ENCODE data around the gene SIGLEC11. TPM values are rescaled to one million over a fixed set of nuclear protein-coding genes. Genes with fewer than 3 reads are reported as not detected.
"Not testable (repeated sequence)": the region's sequence is repeated elsewhere in the genome, so short reads cannot be mapped to it uniquely, and the experiment has no call there.

Gene SIGLEC11
- total RNA-seq, 1 experiment from 2014 or later, result not detected

GRCh38 chr19:49927526-49928264, 33.3 kb downstream of the SIGLEC11 start:
- no peak for DNase-seq (ENCODE audit: low spot score)

DNA sequence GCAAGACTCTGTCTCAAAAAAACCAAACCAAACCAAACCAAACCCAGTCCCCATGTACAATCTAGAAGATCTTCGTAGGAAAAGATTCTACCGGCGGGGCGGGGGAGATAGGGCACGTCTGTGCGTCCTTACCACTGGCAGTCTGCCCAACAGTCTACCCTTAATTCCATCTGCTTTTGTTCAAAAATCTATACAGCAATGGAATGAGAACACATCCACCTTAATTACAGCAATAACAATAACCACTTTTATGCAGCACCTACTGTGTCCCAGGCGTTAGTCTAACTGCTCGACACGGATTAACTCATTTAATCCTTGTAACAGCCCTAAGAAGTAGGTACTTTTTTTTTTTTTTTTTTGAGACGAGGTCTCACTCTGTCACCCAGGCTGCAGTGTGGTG, 34.5 kb downstream of the SIGLEC11 start:
- DNase-seq (ENCODE audit: low spot score), result no peak

DNA sequence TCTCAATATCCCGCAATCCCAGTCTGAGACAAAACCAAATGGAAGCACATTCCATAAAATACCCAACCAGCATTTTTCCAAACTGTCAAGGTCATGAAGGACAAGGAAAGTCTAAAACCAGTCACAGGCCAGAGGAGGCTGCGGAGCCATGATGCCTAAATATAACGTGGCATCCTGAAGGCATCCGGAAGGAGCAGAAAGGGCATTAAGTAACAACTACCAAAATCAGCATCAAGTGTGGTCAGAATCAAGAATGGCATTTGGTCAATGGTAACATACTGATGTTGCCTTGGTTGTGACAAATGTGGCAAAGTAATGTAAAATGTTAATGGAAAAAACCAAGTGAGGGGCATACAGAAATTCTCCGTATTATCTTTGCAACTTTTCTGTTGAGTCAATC, 35.5 kb downstream of the SIGLEC11 start:
- DNase-seq (ENCODE audit: low spot score), result no peak

- not testable (repeated sequence) for DNase-seq (ENCODE audit: low spot score)
Measured at GRCh38 chr19:49924881-49925210, 36.1 kb downstream of the SIGLEC11 start.

DNA sequence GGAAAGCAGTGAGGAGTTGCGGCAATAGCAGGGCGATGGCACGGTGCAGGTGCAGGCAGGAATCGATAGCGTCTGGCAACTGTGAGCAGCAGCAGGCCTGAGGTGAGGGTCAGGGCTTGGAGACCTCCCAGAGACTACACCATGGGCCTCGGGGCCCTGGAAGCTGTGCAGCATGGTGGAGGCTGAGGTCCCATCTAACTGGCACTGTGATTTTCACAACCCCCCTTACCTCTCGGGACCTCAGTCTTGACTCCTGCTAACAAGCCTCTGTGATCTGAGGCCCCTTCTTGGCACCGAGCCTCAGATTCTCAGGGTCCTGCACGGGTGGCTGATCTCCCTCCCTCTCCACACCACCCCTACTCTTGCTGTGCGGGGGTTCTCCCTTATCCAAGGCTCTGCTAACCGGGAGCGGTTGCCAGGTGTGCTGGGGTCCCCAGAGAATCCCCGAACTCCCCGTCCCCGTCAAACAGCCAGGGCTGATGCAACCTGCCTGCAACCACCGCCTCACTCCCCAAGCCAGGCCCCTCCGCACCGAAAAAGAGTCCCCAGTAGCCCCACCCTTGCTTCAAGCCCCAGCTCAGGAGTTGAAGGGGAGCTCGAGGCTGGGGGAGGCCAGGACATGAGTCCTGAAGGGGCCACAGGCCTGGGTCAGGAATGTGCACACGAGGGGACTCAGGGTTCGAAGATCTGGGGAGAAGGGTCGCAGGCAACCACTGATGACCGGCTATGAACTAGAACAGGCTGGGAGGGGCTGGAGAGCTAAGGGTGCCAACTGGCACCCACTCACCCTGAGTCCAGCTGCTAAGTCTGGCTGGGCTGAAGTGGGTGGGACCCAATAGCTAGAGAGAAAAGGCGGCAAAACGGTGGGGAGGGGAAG, 36.7 kb downstream of the SIGLEC11 start:
- DNase-seq (ENCODE audit: low spot score), result no peak

DNA sequence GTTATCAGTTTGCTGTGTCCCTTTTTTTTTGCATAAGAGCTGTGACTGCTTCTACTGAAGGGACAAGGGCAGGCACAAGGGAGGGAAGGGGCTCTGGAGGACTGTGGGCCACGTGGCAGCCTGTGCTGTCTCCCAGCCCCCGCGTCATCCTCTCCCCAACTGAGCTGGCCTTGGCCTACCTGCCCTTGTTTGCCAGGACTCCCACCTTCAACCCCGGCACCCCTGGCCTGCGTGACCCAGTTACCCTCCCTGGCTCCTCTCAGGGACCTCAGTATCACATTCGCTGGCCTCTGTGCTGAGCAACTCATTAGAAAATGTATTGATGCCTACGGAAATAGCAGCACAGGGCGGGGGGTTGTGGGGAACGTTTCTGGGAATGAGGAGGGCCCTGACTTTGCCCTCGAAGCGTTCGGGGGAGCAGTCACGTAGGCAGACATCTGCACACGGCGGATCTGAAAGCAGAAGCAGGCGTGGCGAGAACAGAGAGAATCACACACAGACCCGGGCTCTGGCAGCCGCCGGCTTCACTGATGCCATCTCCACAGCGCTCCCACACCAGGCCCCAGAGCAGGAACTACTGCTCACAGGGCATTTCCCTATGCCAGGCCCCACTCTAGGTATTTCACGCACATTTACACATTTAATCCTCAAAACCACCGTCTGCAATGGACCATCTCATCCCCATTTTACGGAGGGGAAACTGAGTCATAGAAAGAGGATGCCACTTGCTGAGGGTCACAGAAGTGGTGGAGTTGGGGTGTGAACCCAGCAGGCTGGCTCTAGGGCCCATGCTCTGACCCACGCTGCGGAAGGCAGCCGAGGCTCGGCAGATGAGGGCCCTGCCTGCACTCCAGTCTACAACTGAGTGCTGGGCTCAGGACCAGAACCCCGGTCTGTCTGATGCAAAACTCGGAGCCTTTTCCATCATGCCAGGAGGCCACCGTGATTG, 37.6 kb downstream of the SIGLEC11 start:
- DNase-seq (ENCODE audit: low spot score), result no peak

- peak; percentile 45 for DNase-seq (ENCODE audit: low spot score)
Measured at GRCh38 chr19:49921871-49922795, 38.8 kb downstream of the SIGLEC11 start.

- DNase-seq (ENCODE audit: low spot score), result no peak
Measured at GRCh38 chr19:49920624-49921363, 40.2 kb downstream of the SIGLEC11 start.

DNA sequence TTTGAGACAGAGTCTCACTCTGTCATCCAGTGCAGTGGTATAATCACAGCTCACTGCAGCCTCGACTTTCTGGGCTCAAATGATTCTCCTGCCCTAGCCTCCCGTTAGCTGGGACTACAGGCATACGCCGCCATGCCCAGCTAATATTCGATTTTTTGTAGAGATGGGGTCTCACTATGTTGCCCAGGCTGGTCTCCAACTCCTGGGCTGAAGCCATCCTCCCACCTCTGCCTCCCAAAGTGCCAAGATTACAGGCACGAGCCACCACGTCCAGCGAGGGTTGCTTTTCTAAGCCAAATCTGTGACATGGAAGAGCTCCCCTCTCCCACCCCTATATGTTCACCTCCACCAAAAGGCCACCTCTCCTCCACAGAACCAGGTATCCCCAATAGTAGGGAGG, 42.9 kb downstream of the SIGLEC11 start:
- no peak for DNase-seq (ENCODE audit: low spot score)

- no peak for DNase-seq (ENCODE audit: low spot score)
Measured at GRCh38 chr19:49916839-49917733, 43.9 kb downstream of the SIGLEC11 start.

GRCh38 chr19:49915271-49915670, 45.7 kb downstream of the SIGLEC11 start:
- DNase-seq (ENCODE audit: low spot score), result no peak

DNA sequence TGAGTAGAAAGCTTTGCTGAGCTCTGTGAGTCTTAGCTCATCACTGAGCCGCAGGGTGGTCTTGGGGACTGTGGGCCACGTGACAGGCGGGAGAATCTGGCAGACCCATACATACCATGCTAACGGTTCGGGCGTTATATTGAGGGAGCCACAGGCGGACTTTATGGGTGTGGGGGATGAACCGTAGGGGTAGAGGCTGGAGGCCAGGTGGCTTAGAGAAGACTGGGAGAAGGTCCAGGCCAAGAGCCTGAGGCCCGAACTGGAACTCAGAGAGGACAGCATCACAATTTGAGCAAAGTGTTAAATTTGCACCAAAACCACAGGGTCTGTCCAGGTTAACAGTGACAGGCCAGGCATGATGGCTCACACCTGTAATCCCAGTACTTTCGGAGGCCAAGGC, 47.3 kb downstream of the SIGLEC11 start:
- no peak for DNase-seq (ENCODE audit: low spot score)

- no peak for DNase-seq (ENCODE audit: low spot score)
Measured at GRCh38 chr19:49912965-49913685, 47.8 kb downstream of the SIGLEC11 start.

DNA sequence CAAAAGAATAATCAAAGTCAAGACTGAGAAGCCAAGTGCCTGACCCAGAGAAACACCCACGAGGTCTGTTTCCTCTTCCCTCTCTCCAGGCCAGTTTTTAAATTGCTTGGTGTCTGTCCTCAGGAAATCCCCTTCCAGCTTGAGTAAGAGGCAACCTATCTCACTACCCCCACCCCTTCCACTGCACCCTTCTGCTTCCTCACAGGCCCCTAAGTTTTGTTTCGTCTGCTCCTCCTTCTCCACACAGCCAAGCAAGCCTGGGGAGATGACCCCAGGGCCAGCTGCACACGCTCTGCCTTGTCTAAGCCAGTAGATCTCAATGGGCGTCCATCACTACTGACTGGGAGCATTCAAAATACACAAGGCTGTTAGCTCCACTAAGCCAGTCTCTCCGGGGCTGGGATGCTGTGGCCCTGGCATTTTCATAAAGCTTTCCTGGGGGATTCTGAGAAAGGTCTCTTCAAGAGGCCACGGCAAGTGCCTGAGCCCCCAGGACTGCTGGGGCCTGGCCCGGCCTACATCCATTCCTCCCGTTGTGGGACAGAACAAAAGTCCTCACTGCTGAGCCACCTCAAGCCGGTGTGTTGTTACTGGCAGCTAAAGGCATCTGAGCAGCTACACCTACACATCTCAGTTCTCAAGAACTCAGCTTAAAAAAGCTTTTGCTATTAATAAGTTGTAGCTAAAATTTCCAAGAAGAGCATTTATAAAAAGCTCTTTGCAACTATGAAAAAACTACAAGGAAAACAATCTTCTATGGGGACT, 49.4 kb downstream of the SIGLEC11 start:
- no peak for DNase-seq (ENCODE audit: low spot score)

- DNase-seq (ENCODE audit: low spot score), result no peak
Measured at GRCh38 chr19:49910179-49910578, 50.8 kb downstream of the SIGLEC11 start.

GRCh38 chr19:49908480-49909420, 52.2 kb downstream of the SIGLEC11 start:
- no peak for DNase-seq (ENCODE audit: low spot score)
